ENCODE measurements around the gene RING1. TPM values are rescaled to one million over a fixed set of nuclear protein-coding genes. Genes with fewer than 3 reads are reported as not detected.
A peak's percentile ranks its signal among the peaks of the same experiment; 100 is the strongest.

Gene RING1
- total and polyA plus RNA-seq, 10 of the 15 experiments (the other 5 are each of a cell fraction or from before 2014, with no cell fraction given), result 2.0 to 27.2 (median 15.8) TPM

GRCh38 chr6:33200219-33201146, 7.8 kb upstream of the RING1 start, which contains the start of the genes RXRB and SLC39A7 (continued):
- TF ChIP-seq BRCA1 (IDR thresholded peaks at IDR 0.05; ENCODE audit: low read depth, low read length) (peak; percentile 93), CHD2 (IDR thresholded peaks at IDR 0.05; ENCODE audit: borderline replicate concordance, low read depth, low read length) (peak; percentile 99), ZNF274 (IDR thresholded peaks at IDR 0.05; ENCODE audit: insufficient read depth, insufficient read length) (no peak), SIX5 (IDR thresholded peaks at IDR 0.05; ENCODE audit: low read depth, low read length, severe bottlenecking) (peak; percentile 84), TARDBP (IDR thresholded peaks at IDR 0.05; ENCODE audit: borderline replicate concordance) (no peak), EP300 (IDR thresholded peaks at IDR 0.05; ENCODE audit: borderline replicate concordance in 1 of 2, control insufficient read depth in 1 of 2, low read depth in 2 of 2, low read length in 2 of 2) (peak in 1 of 2 experiments; percentile 12; a peak in 1 of 4 replicates), ZNF384 (IDR thresholded peaks at IDR 0.05; ENCODE audit: borderline replicate concordance, low read depth, low read length) (no peak)

- H3K4me1 ChIP-seq (ENCODE audit: control insufficient read depth, insufficient read depth, low read length), result peaks cover 39% of the 10 kb centered on the region
These were observed 7.2 kb upstream of the RING1 start for GRCh38 chr6:33201147-33201545.

More at GRCh38 chr6:33201147-33201545, 7.2 kb upstream of the RING1 start:
- H3K9ac ChIP-seq (ENCODE audit: control insufficient read depth, insufficient read depth, low read length), result peak overlapping the region; percentile 99
- FAIRE-seq, result no peak
- SMC1A ChIA-PET (ENCODE audit: uncharacterized antibody, unreplicated experiment), result no interaction called here
- no peaks in the 10 kb centered on the region for H3K9me3 ChIP-seq (replicated peaks; ENCODE audit: control insufficient read depth, insufficient read depth, low read length)
- POLR2A ChIA-PET, result no interaction called here
- TF ChIP-seq CHD1 (IDR thresholded peaks at IDR 0.05; ENCODE audit: low read depth, low read length) (no peak), CTCF (IDR thresholded peaks at IDR 0.05 in 2 of 3, conservative IDR thresholded peaks at IDR 0.05 in 1 of 3; ENCODE audit: control insufficient read depth in 2 of 3, extremely low read depth in 1 of 3, insufficient read depth in 1 of 3, low read depth in 3 of 3, low read length in 3 of 3) (0 out of 6 replicates have a peak, but pooled peaks of 1 of the 3 experiments have one; percentile 1), NR2F1 (conservative IDR thresholded peaks at IDR 0.05) (peak; percentile 44; the same call in 1 of the 2 replicates)
- H4K20me1 ChIP-seq (ENCODE audit: control insufficient read depth, insufficient read depth), result no peaks in the 10 kb centered on the region
- BruUV-seq (replicated peaks), result TSS peak; percentile 91
- no peak for DNase-seq (ENCODE audit: low read depth, low spot score)
- peak overlapping the region; percentile 97 for H2AFZ ChIP-seq (ENCODE audit: control insufficient read depth, low read depth, low read length)
- CTCF ChIA-PET, result no interaction called here
- H3K4me2 ChIP-seq (ENCODE audit: control insufficient read depth, insufficient read depth), result peak overlapping the region; percentile 100
- ATAC-seq, result no peak
- no peaks in the 10 kb centered on the region for H3K27me3 ChIP-seq (replicated peaks in 1 of 2; ENCODE audit: control insufficient read depth in 2 of 2, insufficient read depth in 2 of 2, low read length in 1 of 2)
- peak overlapping the region; percentile 99 for H3K27ac ChIP-seq (ENCODE audit: control insufficient read depth, insufficient read depth)
- H3K36me3 ChIP-seq (ENCODE audit: control insufficient read depth in 2 of 2, insufficient read depth in 2 of 2, low read length in 1 of 2), result peaks cover 10 to 25% of the 10 kb centered on the region in 2 experiments
- peaks cover 33% of the 10 kb centered on the region for H3K79me2 ChIP-seq (ENCODE audit: control insufficient read depth, insufficient read depth, low read length)
- in situ Hi-C loops (cut with MboI), result no loop called here
- WGBS (ENCODE audit: insufficient coverage, insufficient replicate concordance, low lambda C conversion rate, missing lambda C conversion rate), result 7% methylated on average over 14 of the region's 14 CpGs
- RAD21 ChIA-PET (ENCODE audit: unreplicated experiment), result no interaction called here
- intact Hi-C loops (cut with micrococcal nuclease; ENCODE audit: unreplicated experiment), result loop anchor here (10.0 kb wide), 1 partner anchor 374 kb away; no protein-coding TSS in a partner anchor
- H3K4me3 ChIP-seq, result peak overlapping the region; percentile 95
